Neural cell (in vitro differentiated cells): ENCODE results near the gene ANKFY1. TPM values are rescaled to one million over a fixed set of nuclear protein-coding genes. Genes with fewer than 3 reads are reported as not detected.

Experiments used
- H2AFZ ChIP-seq: fragments of 200-600, 300-800 bp; sonication (generic), shearing (Covaris generic); 2 replicates; pipeline ENCODE4 v1.6.0; 2014; ENCODE audit warnings: low read depth, mild to moderate bottlenecking, antibody characterized with exemption, low read length, moderate library complexity
- H3F3A ChIP-seq: fragments of 200-600 bp; shearing (Covaris generic); 2 replicates; pipeline ENCODE4 v1.6.1; 2016; ENCODE audit warnings: mild to moderate bottlenecking, moderate library complexity, mixed read lengths, antibody characterized with exemption, low read length; ENCODE audit not compliant: insufficient read depth, poor library complexity, severe bottlenecking
- H3K27ac ChIP-seq: fragments of 200-600, 300-800 bp; sonication (generic), shearing (Covaris generic); 2 replicates; pipeline ENCODE4 v1.5.1; 2014; ENCODE audit warnings: mild to moderate bottlenecking, low read length, moderate library complexity
- H3K27me3 ChIP-seq: fragments of 300-800, 200-600 bp; sonication (generic), shearing (Covaris generic); 2 replicates; pipeline ENCODE4 v1.6.0; 2014; ENCODE audit warnings: mild to moderate bottlenecking, low read depth, low read length, moderate library complexity; ENCODE audit not compliant: insufficient read depth
- H3K36me3 ChIP-seq: fragments of 300-800, 200-600 bp; sonication (generic), shearing (Covaris generic); 2 replicates; pipeline ENCODE4 v1.5.1; 2014; ENCODE audit warnings: mild to moderate bottlenecking, antibody characterized with exemption, low read length, moderate library complexity; ENCODE audit not compliant: insufficient read depth
- H3K4me2 ChIP-seq: fragments of 300-800, 200-600 bp; sonication (generic), shearing (Covaris generic); 2 replicates; pipeline ENCODE4 v1.6.0; 2014; ENCODE audit warnings: mild to moderate bottlenecking, low read length
- H3K4me3 ChIP-seq: fragments of 300-800, 200-600 bp; sonication (generic), shearing (Covaris generic); 2 replicates; pipeline ENCODE4 v1.5.1; 2014; ENCODE audit warnings: mild to moderate bottlenecking, low read length, moderate library complexity
- H3K79me2 ChIP-seq: fragments of 200-600 bp; shearing (Covaris generic); replicated peaks from 2 replicates; pipeline ENCODE4 v1.6.0; 2014; ENCODE audit warnings: mild to moderate bottlenecking, low read length, moderate library complexity; ENCODE audit not compliant: insufficient read depth
- H3K9ac ChIP-seq: fragments of 300-800, 200-600 bp; sonication (generic), shearing (Covaris generic); 2 replicates; pipeline ENCODE4 v1.6.1; 2016; ENCODE audit warnings: mild to moderate bottlenecking, low read length, mixed read lengths
- H3K9me2 ChIP-seq: fragments of 200-600 bp; shearing (Covaris generic); 2 replicates; pipeline ENCODE4 v1.6.1; 2016; ENCODE audit warnings: mild to moderate bottlenecking, low read length, mixed read lengths; ENCODE audit not compliant: insufficient read depth
- H3K9me3 ChIP-seq: fragments of 200-600, 300-800 bp; sonication (generic), shearing (Covaris generic); 2 replicates; pipeline ENCODE4 v1.6.1; 2016; ENCODE audit warnings: mild to moderate bottlenecking, mixed run types, low read length, moderate library complexity, mixed read lengths
- H4K20me1 ChIP-seq: fragments of 200-600 bp; shearing (Covaris generic); 2 replicates; pipeline ENCODE4 v1.6.1; 2016; ENCODE audit warnings: mild to moderate bottlenecking, mixed run types; ENCODE audit not compliant: insufficient read depth
- CTCF ChIP-seq: fragments of 450-650 bp; IDR thresholded peaks from 2 replicates; pipeline ENCODE4 v1.5.1; 2014; ENCODE audit warnings: antibody characterized with exemption, mild to moderate bottlenecking, moderate library complexity; ENCODE audit not compliant: poor library complexity, severe bottlenecking
- EP300 ChIP-seq: fragments of 450-650 bp; conservative IDR thresholded peaks from 2 replicates; pipeline ENCODE4 v1.6.1; 2014; ENCODE audit warnings: antibody characterized with exemption, mild to moderate bottlenecking, moderate library complexity; ENCODE audit not compliant: poor library complexity, severe bottlenecking
- EZH2 ChIP-seq: fragments of 200-600, 300-800 bp; shearing (Covaris generic), sonication (generic); IDR thresholded peaks from 2 replicates; pipeline ENCODE4 v1.6.1; 2014; ENCODE audit warnings: antibody characterized with exemption, low read length, borderline replicate concordance, mild to moderate bottlenecking; ENCODE audit not compliant: insufficient read depth, poor library complexity, severe bottlenecking
- MXI1 ChIP-seq: fragments of 450-650 bp; conservative IDR thresholded peaks from 2 replicates; pipeline ENCODE4 v1.6.1; 2014; ENCODE audit warnings: antibody characterized with exemption, mild to moderate bottlenecking; ENCODE audit not compliant: poor library complexity, severe bottlenecking
- POLR2AphosphoS5 ChIP-seq: IDR thresholded peaks from 2 replicates; pipeline ENCODE4 v1.6.1; 2012
- RAD21 ChIP-seq: fragments of 450-650 bp; conservative IDR thresholded peaks from 2 replicates; pipeline ENCODE4 v1.6.1; 2014; ENCODE audit warnings: antibody characterized with exemption, mild to moderate bottlenecking, moderate library complexity
- SMC3 ChIP-seq: fragments of 450-650 bp; conservative IDR thresholded peaks from 2 replicates; pipeline ENCODE4 v1.6.1; 2014; ENCODE audit warnings: antibody characterized with exemption, mild to moderate bottlenecking, moderate library complexity; ENCODE audit not compliant: poor library complexity
- TAF1 ChIP-seq: IDR thresholded peaks from 2 replicates; pipeline ENCODE4 v1.6.1; 2012; ENCODE audit warnings: low read depth
- polyA plus RNA-seq: library from polyadenylated mRNA; depleted of rRNA; stranded (reverse); fragments of >200 nt; gene quantifications from 2 replicates; pipeline ENCODE4 v1.2.3, GENCODE V29; 2014
- TF ChIP-seq, protein P1 (sequence below): IDR thresholded peaks from 2 replicates; pipeline ENCODE4 v1.6.1; 2012; ENCODE audit warnings: borderline replicate concordance

Gene ANKFY1
- polyA plus RNA-seq, 1 donor from 2014 or later: 25.6 TPM

DNA sequence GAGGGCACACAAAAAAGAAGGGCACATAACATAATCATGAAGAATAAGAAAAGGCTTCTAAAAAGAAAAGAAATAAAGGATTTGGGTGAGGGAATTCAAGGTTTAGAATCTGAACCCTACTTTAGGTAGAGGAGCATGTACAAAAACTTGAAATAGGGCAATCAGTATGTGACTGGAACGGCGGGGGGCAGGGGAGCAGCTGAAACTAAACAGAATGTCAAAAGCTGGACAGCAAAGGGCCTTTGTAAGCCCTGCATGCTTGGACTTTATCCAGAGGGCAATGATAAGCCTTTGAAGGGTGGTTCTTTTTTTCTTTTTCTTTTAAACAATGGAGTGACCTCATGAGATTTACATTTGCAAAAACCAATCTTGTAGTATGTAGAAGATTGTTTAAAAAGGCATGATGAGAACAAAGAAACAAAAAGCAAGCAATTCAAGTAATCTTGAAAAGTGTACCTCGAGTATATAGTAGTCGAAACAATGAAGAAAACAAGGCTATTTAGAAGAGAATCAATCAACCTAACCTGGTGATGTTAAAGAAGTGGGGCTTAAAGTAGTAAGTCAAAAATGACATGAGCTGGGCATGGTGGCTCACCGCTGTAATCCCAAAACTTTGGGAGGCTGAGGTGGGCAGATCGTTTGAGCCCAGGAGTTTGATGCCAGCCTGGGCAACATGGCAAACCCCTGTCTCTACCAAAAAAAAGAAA is 46.7 kb upstream of the ANKFY1 start:
- Histone ChIP-seq H3K9ac (no peak overlapping the region), H3K36me3 (no peaks in the 10 kb centered on the region)

DNA sequence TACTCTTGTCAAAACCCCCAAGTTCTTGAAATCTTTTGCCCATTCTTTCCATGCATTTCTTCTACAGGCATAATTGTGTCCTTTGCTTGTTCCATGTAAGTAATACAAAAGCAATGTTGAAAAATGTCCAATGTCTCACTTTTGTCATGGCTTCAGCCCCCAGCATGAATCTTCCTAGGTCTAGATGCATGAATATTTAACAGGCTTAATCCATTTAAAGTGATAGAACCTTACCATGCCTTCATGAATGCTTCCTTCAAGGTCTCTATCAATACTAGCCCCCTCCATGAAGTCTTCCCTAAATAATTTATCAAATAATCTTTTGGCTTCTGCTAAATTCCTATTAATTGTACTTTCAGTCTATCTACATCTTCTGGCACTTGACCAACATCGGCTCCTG is 46.1 kb upstream of the ANKFY1 start:
- Histone ChIP-seq H3K9me2 (no peaks in the 10 kb centered on the region), H3K27me3 (no peaks in the 10 kb centered on the region), H3K36me3 (no peaks in the 10 kb centered on the region), H3K9me3 (no peaks in the 10 kb centered on the region), H3K4me2 (no peak overlapping the region), H3F3A (no peaks in the 10 kb centered on the region), H3K4me3 (no peak overlapping the region), H2AFZ (no peak overlapping the region), H3K9ac (no peak overlapping the region), H4K20me1 (no peaks in the 10 kb centered on the region), H3K27ac (no peak overlapping the region), H3K79me2 (peaks cover 25% of the 10 kb centered on the region)
- no peak for TF ChIP-seq TAF1
- TF ChIP-seq EP300: no peak
- no peak for TF ChIP-seq CTCF
- TF ChIP-seq POLR2AphosphoS5: no peak
- TF ChIP-seq MXI1: no peak
- TF ChIP-seq RAD21: no peak
- no peak for TF ChIP-seq SMC3
- no peak for TF ChIP-seq EZH2
- TF ChIP-seq, protein P1, sequence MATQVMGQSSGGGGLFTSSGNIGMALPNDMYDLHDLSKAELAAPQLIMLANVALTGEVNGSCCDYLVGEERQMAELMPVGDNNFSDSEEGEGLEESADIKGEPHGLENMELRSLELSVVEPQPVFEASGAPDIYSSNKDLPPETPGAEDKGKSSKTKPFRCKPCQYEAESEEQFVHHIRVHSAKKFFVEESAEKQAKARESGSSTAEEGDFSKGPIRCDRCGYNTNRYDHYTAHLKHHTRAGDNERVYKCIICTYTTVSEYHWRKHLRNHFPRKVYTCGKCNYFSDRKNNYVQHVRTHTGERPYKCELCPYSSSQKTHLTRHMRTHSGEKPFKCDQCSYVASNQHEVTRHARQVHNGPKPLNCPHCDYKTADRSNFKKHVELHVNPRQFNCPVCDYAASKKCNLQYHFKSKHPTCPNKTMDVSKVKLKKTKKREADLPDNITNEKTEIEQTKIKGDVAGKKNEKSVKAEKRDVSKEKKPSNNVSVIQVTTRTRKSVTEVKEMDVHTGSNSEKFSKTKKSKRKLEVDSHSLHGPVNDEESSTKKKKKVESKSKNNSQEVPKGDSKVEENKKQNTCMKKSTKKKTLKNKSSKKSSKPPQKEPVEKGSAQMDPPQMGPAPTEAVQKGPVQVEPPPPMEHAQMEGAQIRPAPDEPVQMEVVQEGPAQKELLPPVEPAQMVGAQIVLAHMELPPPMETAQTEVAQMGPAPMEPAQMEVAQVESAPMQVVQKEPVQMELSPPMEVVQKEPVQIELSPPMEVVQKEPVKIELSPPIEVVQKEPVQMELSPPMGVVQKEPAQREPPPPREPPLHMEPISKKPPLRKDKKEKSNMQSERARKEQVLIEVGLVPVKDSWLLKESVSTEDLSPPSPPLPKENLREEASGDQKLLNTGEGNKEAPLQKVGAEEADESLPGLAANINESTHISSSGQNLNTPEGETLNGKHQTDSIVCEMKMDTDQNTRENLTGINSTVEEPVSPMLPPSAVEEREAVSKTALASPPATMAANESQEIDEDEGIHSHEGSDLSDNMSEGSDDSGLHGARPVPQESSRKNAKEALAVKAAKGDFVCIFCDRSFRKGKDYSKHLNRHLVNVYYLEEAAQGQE: no peak

More for the DNA sequence above, 46.7 kb upstream of the ANKFY1 start:
- peaks cover 29% of the 10 kb centered on the region for H3K79me2 ChIP-seq
- no peaks in the 10 kb centered on the region for H4K20me1 ChIP-seq
- TF ChIP-seq TAF1: no peak
- TF ChIP-seq MXI1: no peak
- no peak for TF ChIP-seq POLR2AphosphoS5
- no peaks in the 10 kb centered on the region for H3K27me3 ChIP-seq
- H3K9me2 ChIP-seq: no peaks in the 10 kb centered on the region
- no peak overlapping the region for H3K27ac ChIP-seq
- H3F3A ChIP-seq: no peaks in the 10 kb centered on the region
- no peak overlapping the region for H3K4me3 ChIP-seq
- no peaks in the 10 kb centered on the region for H3K9me3 ChIP-seq
- H2AFZ ChIP-seq: no peak overlapping the region
- no peak overlapping the region for H3K4me2 ChIP-seq
